Esophagus squamous epithelium (tissue), 4 donors: ENCODE results near the gene GNL2.

Experiments
- POLR2A ChIP-seq, 4 donors: fragments of 450-650 bp; IDR thresholded peaks; one replicate each; pipeline ENCODE4 v1.6.1; 2017; ENCODE audit warnings: antibody characterized with exemption in 4 of 4, mild to moderate bottlenecking in 4 of 4, moderate library complexity in 3 of 4
- TF ChIP-seq, protein P1 (sequence below), 6 experiments: fragments of 450-650 bp in 4 of 6; fragments of 200-600 bp in 2 of 6; sonication (generic) in 2 of 6; IDR thresholded peaks; one replicate each; pipeline ENCODE4 v1.5.1; 2016 to 2019; ENCODE audit warnings: antibody characterized with exemption in 6 of 6, mild to moderate bottlenecking in 4 of 6, moderate library complexity in 4 of 6

GRCh38 chr1:37621326-37621870 is 25.7 kb upstream of the GNL2 start:
- TF ChIP-seq, protein P1, sequence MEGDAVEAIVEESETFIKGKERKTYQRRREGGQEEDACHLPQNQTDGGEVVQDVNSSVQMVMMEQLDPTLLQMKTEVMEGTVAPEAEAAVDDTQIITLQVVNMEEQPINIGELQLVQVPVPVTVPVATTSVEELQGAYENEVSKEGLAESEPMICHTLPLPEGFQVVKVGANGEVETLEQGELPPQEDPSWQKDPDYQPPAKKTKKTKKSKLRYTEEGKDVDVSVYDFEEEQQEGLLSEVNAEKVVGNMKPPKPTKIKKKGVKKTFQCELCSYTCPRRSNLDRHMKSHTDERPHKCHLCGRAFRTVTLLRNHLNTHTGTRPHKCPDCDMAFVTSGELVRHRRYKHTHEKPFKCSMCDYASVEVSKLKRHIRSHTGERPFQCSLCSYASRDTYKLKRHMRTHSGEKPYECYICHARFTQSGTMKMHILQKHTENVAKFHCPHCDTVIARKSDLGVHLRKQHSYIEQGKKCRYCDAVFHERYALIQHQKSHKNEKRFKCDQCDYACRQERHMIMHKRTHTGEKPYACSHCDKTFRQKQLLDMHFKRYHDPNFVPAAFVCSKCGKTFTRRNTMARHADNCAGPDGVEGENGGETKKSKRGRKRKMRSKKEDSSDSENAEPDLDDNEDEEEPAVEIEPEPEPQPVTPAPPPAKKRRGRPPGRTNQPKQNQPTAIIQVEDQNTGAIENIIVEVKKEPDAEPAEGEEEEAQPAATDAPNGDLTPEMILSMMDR (IDR thresholded peaks at IDR 0.05): no peak
- TF ChIP-seq POLR2A (IDR thresholded peaks at IDR 0.05): no peak
